HCT116 (cell line): ENCODE results near the gene CAND2. TPM values are rescaled to one million over a fixed set of nuclear protein-coding genes. Genes with fewer than 3 reads are reported as not detected.

Experiments used
- ATAC-seq: fragments of 200-7000 bp; cut with Tn5 transposase; 2 replicates; pipeline ENCODE4 v1.9.1; 2020; ENCODE audit warnings: mild to moderate bottlenecking, moderate library complexity
- BruUV-seq: library from RNA; stranded (reverse); fragments of 400-500 nt; replicated peaks from 2 replicates; lab custom pipeline; 2021; lab: Mats Ljungman, UMichigan
- CTCF ChIA-PET: fragments of 300-600 bp; sonication (Branson Sonifier 250); formaldehyde crosslinking; loops from one replicate; lab custom pipeline; 2021; ENCODE audit warnings: antibody characterized with exemption; lab: Charles Lee
- POLR2A ChIA-PET: fragments of 300-600, 350-600 bp; sonication (Branson Sonifier 250); formaldehyde crosslinking; loops from one replicate; lab custom pipeline; 2021; ENCODE audit warnings: antibody characterized with exemption; lab: Charles Lee
- RAD21 ChIA-PET, 2 experiments: fragments of 300-600 bp; sonication (Branson Sonifier 250); formaldehyde crosslinking; loops; one replicate each; lab custom pipeline; 2023; ENCODE audit warnings: low total read pairs in 2 of 2; ENCODE audit not compliant: uncharacterized antibody in 2 of 2, unreplicated experiment in 2 of 2, low non-redundant PET in 1 of 2; lab: Charles Lee
- DNase-seq: peaks from one replicate; pipeline ENCODE4 v3.0.0-alpha.2; 2010; ENCODE audit warnings: low read depth, low spot score
- H2AFZ ChIP-seq: fragments of 200-600 bp; shearing (Covaris generic), sonication (generic); 2 replicates; pipeline ENCODE4 v1.6.1; 2017; ENCODE audit warnings: low read depth, mixed run types, mixed read lengths, antibody characterized with exemption, low read length; ENCODE audit not compliant: poor library complexity, severe bottlenecking
- H3K27ac ChIP-seq: 2 replicates; pipeline ENCODE4 v1.5.1; 2012; ENCODE audit warnings: low read depth, low read length
- H3K27me3 ChIP-seq: fragments of 200-600 bp; sonication (generic); 2 replicates; pipeline ENCODE4 v1.6.1; 2016; ENCODE audit warnings: mixed run types, low read length, mixed read lengths; ENCODE audit not compliant: insufficient read depth
- H3K36me3 ChIP-seq, 2 experiments: fragments of 200-500 bp in 1 of 2; fragments of 200-600 bp in 1 of 2; sonication (Bioruptor generic) in 1 of 2; sonication (generic) in 1 of 2; 2 replicates each; pipeline versions ENCODE4 v1.5.1 to v1.6.1; 2014 to 2016; ENCODE audit warnings: low read length in 2 of 2, inconsistent platforms in 1 of 2, mixed read lengths in 1 of 2, mixed run types in 1 of 2; ENCODE audit not compliant: insufficient read depth in 2 of 2, control insufficient read depth in 1 of 2
- H3K4me1 ChIP-seq, 2 experiments: fragments of 200-600 bp in 1 of 2; sonication (generic) in 1 of 2; 2 replicates each; pipeline versions ENCODE4 v1.5.1 to v1.6.1; 2012 to 2017; ENCODE audit warnings: low read length in 2 of 2, inconsistent platforms in 1 of 2, mild to moderate bottlenecking in 1 of 2, mixed read lengths in 1 of 2, mixed run types in 1 of 2, moderate library complexity in 1 of 2; ENCODE audit not compliant: insufficient read depth in 2 of 2, control insufficient read depth in 1 of 2
- H3K4me2 ChIP-seq: fragments of 200-600 bp; sonication (generic); 2 replicates; pipeline ENCODE4 v1.6.1; 2017; ENCODE audit warnings: mixed run types, low read length, mixed read lengths
- H3K4me3 ChIP-seq, 2 experiments: fragments of 200-600 bp in 1 of 2; sonication (generic) in 1 of 2; replicated peaks in 1 of 2; 2 replicates each; pipeline ENCODE4 v1.5.1; 2011 to 2016; ENCODE audit warnings: low read length in 2 of 2, control low read depth in 1 of 2, low read depth in 1 of 2, mild to moderate bottlenecking in 1 of 2, mixed read lengths in 1 of 2, mixed run types in 1 of 2
- H3K79me2 ChIP-seq: fragments of 200-600 bp; sonication (generic); 2 replicates; pipeline ENCODE4 v1.6.1; 2017; ENCODE audit warnings: mild to moderate bottlenecking, mixed run types, low read length, moderate library complexity, mixed read lengths; ENCODE audit not compliant: insufficient read depth
- H3K9ac ChIP-seq: fragments of 200-600 bp; sonication (generic); 2 replicates; pipeline ENCODE4 v1.6.1; 2016; ENCODE audit warnings: low read length, mixed read lengths
- H3K9me2 ChIP-seq: fragments of 200-600 bp; sonication (generic), shearing (Covaris generic); 2 replicates; pipeline ENCODE4 v1.6.1; 2017; ENCODE audit warnings: mixed run types, mild to moderate bottlenecking, moderate library complexity; ENCODE audit not compliant: insufficient read depth
- H3K9me3 ChIP-seq, 2 experiments: fragments of 200-500 bp in 1 of 2; fragments of 200-600 bp in 1 of 2; sonication (Bioruptor generic) in 1 of 2; sonication (generic) in 1 of 2; 2 replicates each; pipeline ENCODE4 v1.6.1; 2014 to 2017; ENCODE audit warnings: low read length in 2 of 2, mixed read lengths in 2 of 2, inconsistent platforms in 1 of 2, low read depth in 1 of 2, mild to moderate bottlenecking in 1 of 2, mixed run types in 1 of 2, moderate library complexity in 1 of 2; ENCODE audit not compliant: control insufficient read depth in 1 of 2, insufficient read depth in 1 of 2
- H4K20me1 ChIP-seq: fragments of 200-600 bp; sonication (generic), shearing (Covaris generic); 2 replicates; pipeline ENCODE4 v1.6.1; 2017; ENCODE audit warnings: mixed run types, mild to moderate bottlenecking, moderate library complexity; ENCODE audit not compliant: insufficient read depth
- CEBPB ChIP-seq: IDR thresholded peaks from 2 replicates; pipeline ENCODE4 v1.6.1; 2012; ENCODE audit warnings: low read depth
- EGR1 ChIP-seq: IDR thresholded peaks from 2 replicates; pipeline ENCODE4 v1.6.1; 2012; ENCODE audit warnings: low read depth
- ELF1 ChIP-seq: IDR thresholded peaks from 2 replicates; pipeline ENCODE4 v1.6.1; 2012; ENCODE audit warnings: low read depth, borderline replicate concordance
- EZH2 ChIP-seq: fragments of 200-600 bp; sonication (generic); IDR thresholded peaks from 2 replicates; pipeline ENCODE4 v1.6.1; 2017; ENCODE audit warnings: antibody characterized with exemption, mixed run types
- EZH2phosphoT487 ChIP-seq: fragments of 200-600 bp; IDR thresholded peaks from 2 replicates; pipeline ENCODE4 v1.6.1; 2018; ENCODE audit warnings: antibody characterized with exemption, borderline replicate concordance
- FOSL1 ChIP-seq: IDR thresholded peaks from 2 replicates; pipeline ENCODE4 v1.6.1; 2012; ENCODE audit warnings: low read depth
- JUND ChIP-seq: IDR thresholded peaks from 2 replicates; pipeline ENCODE4 v1.6.1; 2012
- POLR2A ChIP-seq: IDR thresholded peaks from 2 replicates; pipeline ENCODE4 v1.7.0; 2011; ENCODE audit warnings: borderline replicate concordance; ENCODE audit not compliant: insufficient read depth, insufficient read length; ENCODE audit errors: extremely low read depth
- RAD21 ChIP-seq: IDR thresholded peaks from 2 replicates; pipeline ENCODE4 v1.6.1; 2012; ENCODE audit warnings: low read depth, mild to moderate bottlenecking
- SP1 ChIP-seq: IDR thresholded peaks from 2 replicates; pipeline ENCODE4 v1.6.1; 2012; ENCODE audit warnings: low read depth
- SRF ChIP-seq: IDR thresholded peaks from 2 replicates; pipeline ENCODE4 v1.6.1; 2012; ENCODE audit warnings: low read depth
- ZNF274 ChIP-seq: fragments of 200-500 bp; sonication (Bioruptor generic); IDR thresholded peaks from 2 replicates; pipeline ENCODE4 v1.6.1; 2014; ENCODE audit warnings: mild to moderate bottlenecking, low read depth, low read length, inconsistent platforms
- intact Hi-C: fragments of 100-400 bp; cut with micrococcal nuclease; formaldehyde crosslinking; loops from 2 replicates; pipeline ENCODE4 v1.10.0; 2022
- total RNA-seq: library from RNA; stranded (reverse); gene quantifications from one replicate; pipeline ENCODE4 v1.2.1, GENCODE V29; 2021; ENCODE audit not compliant: unreplicated experiment
- TF ChIP-seq, protein P1 (sequence below), 3 experiments: fragments of 200-600 bp in 1 of 3; sonication (generic) in 1 of 3; IDR thresholded peaks in 2 of 3; conservative IDR thresholded peaks in 1 of 3; 2 replicates each; pipeline ENCODE4 v1.5.1; 2012 to 2017; ENCODE audit warnings: low read depth in 2 of 3, low read length in 2 of 3, antibody characterized with exemption in 1 of 3, borderline replicate concordance in 1 of 3, control low read depth in 1 of 3, mild to moderate bottlenecking in 1 of 3, mixed read lengths in 1 of 3, mixed run types in 1 of 3, moderate library complexity in 1 of 3; ENCODE audit not compliant: insufficient read depth in 1 of 3
- TF ChIP-seq, protein P2 (sequence below): IDR thresholded peaks from 2 replicates; pipeline ENCODE4 v1.6.1; 2012

The CAND2 gene
- total RNA-seq, 1 experiment from 2014 or later, result not detected

DNA sequence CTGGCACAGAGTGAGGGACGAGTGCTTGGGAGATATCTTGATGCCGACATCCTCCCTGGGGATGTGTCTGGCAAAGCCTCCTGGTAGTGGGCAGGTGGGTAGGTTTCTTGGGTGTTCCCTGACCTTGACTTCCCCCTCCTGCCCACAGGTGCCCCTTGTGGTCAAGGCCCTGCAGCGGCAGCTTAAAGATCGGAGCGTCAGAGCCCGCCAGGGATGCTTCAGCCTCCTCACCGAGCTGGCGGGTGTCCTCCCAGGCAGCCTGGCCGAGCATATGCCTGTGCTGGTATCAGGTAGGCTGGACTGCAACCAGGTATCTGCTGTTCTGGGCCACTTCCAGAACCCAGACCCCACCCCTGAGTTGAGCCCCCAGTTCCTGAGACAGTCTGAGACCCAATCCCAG lies 19.2 kb downstream of the CAND2 start:
- DNase-seq (no peak), ATAC-seq (peak; percentile 57)
- Histone ChIP-seq H4K20me1 (no peaks in the 10 kb centered on the region), H3K36me3 (no peaks in the 10 kb centered on the region), H3K9me2 (no peaks in the 10 kb centered on the region), H3K4me1 (peaks cover 4 to 6% of the 10 kb centered on the region in 2 experiments), H3K4me3 (no peak overlapping the region), H3K4me2 (no peak overlapping the region), H3K27ac (no peak overlapping the region), H3K9ac (no peak overlapping the region), H2AFZ (no peak overlapping the region), H3K27me3 (no peaks in the 10 kb centered on the region), H3K9me3 (no peaks in the 10 kb centered on the region), H3K79me2 (no peaks in the 10 kb centered on the region)
- ChIA-PET RAD21 (no interaction called here), POLR2A (no interaction called here), CTCF (no interaction called here)
- intact Hi-C loops, result no loop called here
- BruUV-seq, result no TSS peak
- no peak for TF ChIP-seq RAD21
- TF ChIP-seq, protein P1, sequence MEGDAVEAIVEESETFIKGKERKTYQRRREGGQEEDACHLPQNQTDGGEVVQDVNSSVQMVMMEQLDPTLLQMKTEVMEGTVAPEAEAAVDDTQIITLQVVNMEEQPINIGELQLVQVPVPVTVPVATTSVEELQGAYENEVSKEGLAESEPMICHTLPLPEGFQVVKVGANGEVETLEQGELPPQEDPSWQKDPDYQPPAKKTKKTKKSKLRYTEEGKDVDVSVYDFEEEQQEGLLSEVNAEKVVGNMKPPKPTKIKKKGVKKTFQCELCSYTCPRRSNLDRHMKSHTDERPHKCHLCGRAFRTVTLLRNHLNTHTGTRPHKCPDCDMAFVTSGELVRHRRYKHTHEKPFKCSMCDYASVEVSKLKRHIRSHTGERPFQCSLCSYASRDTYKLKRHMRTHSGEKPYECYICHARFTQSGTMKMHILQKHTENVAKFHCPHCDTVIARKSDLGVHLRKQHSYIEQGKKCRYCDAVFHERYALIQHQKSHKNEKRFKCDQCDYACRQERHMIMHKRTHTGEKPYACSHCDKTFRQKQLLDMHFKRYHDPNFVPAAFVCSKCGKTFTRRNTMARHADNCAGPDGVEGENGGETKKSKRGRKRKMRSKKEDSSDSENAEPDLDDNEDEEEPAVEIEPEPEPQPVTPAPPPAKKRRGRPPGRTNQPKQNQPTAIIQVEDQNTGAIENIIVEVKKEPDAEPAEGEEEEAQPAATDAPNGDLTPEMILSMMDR (IDR thresholded peaks at IDR 0.05 in 2 of 3, conservative IDR thresholded peaks at IDR 0.05 in 1 of 3; ENCODE audit: borderline replicate concordance in 1 of 3, insufficient read depth in 1 of 3, low read depth in 2 of 3, low read length in 2 of 3), result peak in 2 of 3 experiments; percentile 30 to 33; a peak in 4 of 6 replicates

DNA sequence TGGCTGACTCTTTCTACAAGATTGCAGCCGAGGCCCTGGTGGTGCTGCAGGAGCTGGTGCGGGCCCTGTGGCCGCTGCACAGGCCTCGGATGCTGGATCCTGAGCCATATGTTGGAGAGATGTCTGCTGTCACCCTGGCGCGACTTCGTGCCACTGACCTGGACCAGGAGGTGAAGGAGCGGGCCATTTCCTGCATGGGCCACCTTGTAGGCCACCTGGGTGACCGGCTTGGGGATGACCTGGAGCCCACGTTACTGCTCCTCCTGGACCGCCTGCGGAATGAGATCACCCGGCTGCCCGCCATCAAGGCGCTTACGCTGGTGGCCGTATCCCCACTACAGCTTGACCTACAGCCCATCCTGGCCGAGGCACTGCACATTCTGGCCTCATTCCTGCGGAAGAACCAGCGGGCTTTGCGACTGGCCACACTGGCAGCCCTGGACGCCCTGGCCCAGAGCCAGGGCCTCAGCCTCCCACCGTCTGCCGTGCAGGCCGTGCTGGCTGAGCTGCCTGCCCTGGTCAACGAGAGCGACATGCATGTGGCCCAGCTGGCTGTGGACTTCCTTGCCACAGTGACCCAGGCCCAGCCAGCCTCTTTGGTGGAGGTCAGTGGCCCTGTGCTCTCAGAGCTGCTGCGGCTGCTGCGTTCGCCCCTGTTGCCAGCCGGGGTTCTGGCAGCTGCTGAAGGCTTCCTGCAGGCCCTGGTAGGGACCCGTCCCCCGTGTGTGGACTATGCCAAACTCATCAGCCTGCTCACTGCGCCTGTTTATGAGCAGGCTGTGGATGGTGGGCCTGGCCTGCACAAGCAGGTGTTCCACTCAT lies 20.3 kb downstream of the CAND2 start:
- Histone ChIP-seq H2AFZ (no peak overlapping the region), H3K4me3 (no peak overlapping the region), H4K20me1 (no peaks in the 10 kb centered on the region), H3K27ac (no peak overlapping the region), H3K4me2 (no peak overlapping the region), H3K4me1 (no peaks in the 10 kb centered on the region), H3K36me3 (no peaks in the 10 kb centered on the region), H3K9me2 (no peaks in the 10 kb centered on the region), H3K27me3 (no peaks in the 10 kb centered on the region), H3K9me3 (no peaks in the 10 kb centered on the region), H3K9ac (no peak overlapping the region), H3K79me2 (no peaks in the 10 kb centered on the region)
- no peak for DNase-seq
- RAD21 ChIA-PET, result no interaction called here
- no TSS peak for BruUV-seq
- no peak for ATAC-seq
- intact Hi-C loops, result no loop called here
- POLR2A ChIA-PET, result no interaction called here
- no peak for TF ChIP-seq POLR2A
- TF ChIP-seq JUND, result no peak
- TF ChIP-seq FOSL1, result no peak
- TF ChIP-seq ZNF274, result no peak
- no peak for TF ChIP-seq RAD21
- TF ChIP-seq EGR1, result no peak
- TF ChIP-seq EZH2, result no peak
- TF ChIP-seq ELF1, result no peak
- TF ChIP-seq CEBPB, result no peak
- no peak for TF ChIP-seq SP1
- TF ChIP-seq, protein P2, sequence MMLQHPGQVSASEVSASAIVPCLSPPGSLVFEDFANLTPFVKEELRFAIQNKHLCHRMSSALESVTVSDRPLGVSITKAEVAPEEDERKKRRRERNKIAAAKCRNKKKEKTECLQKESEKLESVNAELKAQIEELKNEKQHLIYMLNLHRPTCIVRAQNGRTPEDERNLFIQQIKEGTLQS, result no peak
- no peak for TF ChIP-seq EZH2phosphoT487
- no peak for TF ChIP-seq SRF
- CTCF ChIA-PET, result no interaction called here
